HepG2 (cell line): ENCODE measurements around the gene CYBC1. TPM values are rescaled to one million over a fixed set of nuclear protein-coding genes. Genes with fewer than 3 reads are reported as not detected.
A peak's percentile ranks its signal among the peaks of the same experiment; 100 is the strongest.

Experiments
- ATAC-seq: fragments of 200-7000 bp; cut with Tn5 transposase; 3 replicates; pipeline ENCODE4 v1.9.1; 2020; ENCODE audit warnings: mild to moderate bottlenecking, moderate library complexity
- BruUV-seq: library from RNA; stranded (reverse); fragments of 400-500 nt; replicated peaks from 2 replicates; lab custom pipeline; 2021; lab: Mats Ljungman, UMichigan
- CTCF ChIA-PET: fragments of 300-600 bp; formaldehyde crosslinking; extraction: SDS; loops from one replicate; lab custom pipeline; 2021; ENCODE audit warnings: low total read pairs, inconsistent platforms, low intra/inter-chr PET ratio; lab: Yijun Ruan, JAX
- POLR2A ChIA-PET: fragments of 350-600 bp; sonication (Branson Sonifier 250); formaldehyde crosslinking; loops from one replicate; lab custom pipeline; 2020; ENCODE audit warnings: antibody characterized with exemption, inconsistent platforms; lab: Yijun Ruan, JAX
- DNase-seq: peaks from one replicate; pipeline ENCODE4 v3.0.0-alpha.2; 2015; ENCODE audit warnings: low spot score
- FAIRE-seq: peaks from 3 replicates; lab custom pipeline; 2011; peaks lifted over from hg19 to GRCh38; lab: Jason Lieb, UNC
- H2AFZ ChIP-seq: one replicate; pipeline ENCODE4 v1.6.1; 2011; ENCODE audit warnings: low read length, inconsistent platforms
- H3K27ac ChIP-seq: fragments of 300-600 bp; 3 replicates; pipeline ENCODE4 v1.8.0; 2011; ENCODE audit warnings: mixed run types, mild to moderate bottlenecking, mixed read lengths, low read length, inconsistent platforms; ENCODE audit not compliant: insufficient read depth; ENCODE audit errors: extremely low read length
- H3K27me3 ChIP-seq, 2 experiments: fragments of 200-600 bp in 1 of 2; 2 replicates in 1 of 2; 3 replicates in 1 of 2; pipeline versions ENCODE4 v1.6.0 to v1.8.0; 2011; ENCODE audit warnings: low read length in 2 of 2, mild to moderate bottlenecking in 2 of 2, moderate library complexity in 2 of 2, inconsistent platforms in 1 of 2; ENCODE audit not compliant: insufficient read depth in 2 of 2, control insufficient read depth in 1 of 2
- H3K36me3 ChIP-seq, 2 experiments: fragments of 200-600 bp in 1 of 2; replicated peaks in 1 of 2; 2 replicates in 1 of 2; 3 replicates in 1 of 2; pipeline versions ENCODE4 v1.5.1 to v1.8.0; 2011; ENCODE audit warnings: low read length in 2 of 2, inconsistent platforms in 1 of 2; ENCODE audit not compliant: insufficient read depth in 2 of 2, control insufficient read depth in 1 of 2
- H3K4me1 ChIP-seq: 2 replicates; pipeline ENCODE4 v1.5.1; 2012; ENCODE audit warnings: low read length, inconsistent platforms; ENCODE audit not compliant: insufficient read depth
- H3K4me2 ChIP-seq: 2 replicates; pipeline ENCODE4 v1.6.0; 2011; ENCODE audit warnings: low read depth, low read length, inconsistent platforms
- H3K4me3 ChIP-seq, 3 experiments: fragments of 200-600 bp in 1 of 3; sonication (generic), shearing (Covaris generic) in 1 of 3; replicated peaks in 1 of 3; 2 replicates each; pipeline ENCODE4 v1.5.1; 2011 to 2016; ENCODE audit warnings: low read length in 3 of 3, inconsistent platforms in 2 of 3, low read depth in 2 of 3, mild to moderate bottlenecking in 2 of 3, control low read depth in 1 of 3, mixed read lengths in 1 of 3; ENCODE audit not compliant: insufficient read depth in 1 of 3
- H3K79me2 ChIP-seq: one replicate; pipeline ENCODE4 v1.6.1; 2011; ENCODE audit warnings: low read length, inconsistent platforms; ENCODE audit not compliant: insufficient read depth
- H3K9ac ChIP-seq: 2 replicates; pipeline ENCODE4 v1.6.0; 2011; ENCODE audit warnings: mild to moderate bottlenecking, low read depth, low read length, inconsistent platforms; ENCODE audit not compliant: insufficient read depth
- H3K9me3 ChIP-seq: 2 replicates; pipeline ENCODE4 v1.5.1; 2012; ENCODE audit warnings: mild to moderate bottlenecking, low read length
- H4K20me1 ChIP-seq: 2 replicates; pipeline ENCODE4 v1.6.0; 2011; ENCODE audit warnings: inconsistent platforms, mild to moderate bottlenecking, low read length, moderate library complexity; ENCODE audit not compliant: insufficient read depth
- AGO2 ChIP-seq: fragments of 200-400 bp; formaldehyde crosslinking; optimal IDR thresholded peaks from 2 replicates; pipeline ENCODE3; 2017; ENCODE audit warnings: mild to moderate bottlenecking, low read depth, low read length, moderate library complexity
- MAFK ChIP-seq, 2 experiments: IDR thresholded peaks in 1 of 2; conservative IDR thresholded peaks in 1 of 2; 2 replicates each; pipeline ENCODE4 v1.6.1; 2011; ENCODE audit warnings: improper control_type of control experiment in 2 of 2, low read length in 2 of 2
- NR2F1 ChIP-seq, 2 experiments: fragments of 450-650 bp in 1 of 2; formaldehyde crosslinking in 1 of 2; IDR thresholded peaks; 2 replicates each; pipeline versions ENCODE4 v1.5.0 to v1.6.1; 2016 to 2020; ENCODE audit warnings: mild to moderate bottlenecking in 1 of 2, missing compliant biosample characterization in 1 of 2, missing genetic modification reagents in 1 of 2, moderate library complexity in 1 of 2
- PLRG1 ChIP-seq: fragments of 450-650 bp; conservative IDR thresholded peaks from 2 replicates; pipeline ENCODE4 v1.6.1; 2016
- RBM39 ChIP-seq: fragments of 200-400 bp; formaldehyde crosslinking; IDR thresholded peaks from one replicate; pipeline ENCODE4 v1.6.1; 2018; ENCODE audit warnings: antibody characterized with exemption, mild to moderate bottlenecking, low read depth, low read length; ENCODE audit not compliant: poor library complexity, severe bottlenecking
- RFXANK ChIP-seq: IDR thresholded peaks from 2 replicates; pipeline ENCODE4 v1.6.1; 2016
- ZMAT3 ChIP-seq: sonication (generic); formaldehyde crosslinking; conservative IDR thresholded peaks from 2 replicates; pipeline ENCODE4 v1.7.0; 2021; ENCODE audit warnings: missing genetic modification reagents
- ZNF674 ChIP-seq: sonication (generic); formaldehyde crosslinking; IDR thresholded peaks from 2 replicates; pipeline ENCODE4 v1.5.0; 2020; ENCODE audit warnings: low read depth, mild to moderate bottlenecking, missing genetic modification reagents
- WGBS: methylation state at CpG from one replicate; pipeline ENCODE4 v1.1.6; 2017; ENCODE audit warnings: low lambda C conversion rate; 5-methylcytosine and 5-hydroxymethylcytosine counted together
- in situ Hi-C: cut with HindIII; loops from 2 replicates; pipeline ENCODE4 v1.10.0; 2017; ENCODE audit warnings: low pct_unique_long_range_greater_than_20kb; ENCODE audit not compliant: extremely low pct_ligation_motif_present
- intact Hi-C: fragments of 100-400 bp; cut with micrococcal nuclease; formaldehyde crosslinking; loops from one replicate; pipeline ENCODE4 v1.10.0; 2022; ENCODE audit not compliant: unreplicated experiment
- polyA plus RNA-seq, 8 experiments: library from polyadenylated mRNA; depleted of rRNA in 3 of 8; stranded (reverse) in 7 of 8; unstranded in 1 of 8; fragments of >200 nt; fragmentation: Illumina TruSeq in 4 of 8; extraction: Trizol in 4 of 8; gene quantifications; 2 replicates each; pipeline versions ENCODE4 v1.2.1 to v1.2.3, GENCODE V29; 2011 to 2016; ENCODE audit warnings: low read depth in 4 of 8, missing spikeins in 1 of 8, mixed read lengths in 1 of 8; ENCODE audit not compliant: insufficient read depth in 1 of 8
- total RNA-seq, 5 experiments: library from RNA; depleted of rRNA; stranded (reverse); fragments of >200 nt; fragmentation: Illumina TruSeq; extraction: Trizol; gene quantifications; 2 replicates each; pipeline ENCODE4 v1.2.3, GENCODE V29; 2016; ENCODE audit warnings: low read depth in 1 of 5
- TF ChIP-seq, protein P1 (sequence below): sonication (generic); formaldehyde crosslinking; IDR thresholded peaks from 2 replicates; pipeline ENCODE4 v1.5.0; 2020; ENCODE audit warnings: mild to moderate bottlenecking, missing genetic modification reagents, borderline replicate concordance
- TF ChIP-seq, protein P2 (sequence below): IDR thresholded peaks from 2 replicates; pipeline ENCODE4 v1.6.1; 2016; ENCODE audit warnings: missing biosample characterization, missing genetic modification reagents, low read depth

CYBC1 gene
- total and polyA plus RNA-seq, 2 of the 13 experiments (the other 11 are each of a cell fraction or from before 2014, with no cell fraction given) = 43.4 to 44.1 TPM

DNA sequence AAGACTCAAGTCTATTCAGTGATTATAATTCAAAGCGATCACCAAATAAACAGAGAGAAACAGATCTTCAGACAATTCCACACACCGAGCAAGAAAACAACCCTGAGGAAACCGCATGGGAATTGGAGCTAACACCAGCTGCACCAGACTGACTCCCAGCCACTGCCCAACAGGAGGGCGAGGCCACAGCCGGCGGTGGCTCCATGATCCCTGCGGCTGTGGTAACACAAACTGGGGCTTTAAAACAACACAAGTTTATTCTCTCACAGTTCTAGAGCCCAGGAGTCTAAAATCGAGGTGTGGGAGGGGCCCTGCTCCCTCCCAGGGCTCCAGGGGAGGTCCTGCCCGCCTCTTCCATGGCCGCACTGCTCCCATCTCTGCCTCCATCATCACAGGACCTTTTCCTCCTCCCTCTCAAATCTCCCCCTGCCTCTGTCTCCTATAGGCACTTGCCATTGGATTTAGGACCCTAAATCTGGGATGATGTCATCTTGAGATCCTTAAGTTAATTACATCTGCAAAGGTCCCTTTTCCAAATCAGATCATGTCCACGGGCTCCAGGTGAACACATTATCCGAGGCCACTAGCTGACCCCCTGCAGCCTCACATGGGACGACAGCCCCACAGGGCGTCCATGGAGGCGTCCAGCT is 42.1 kb downstream of the CYBC1 start (continued):
- TF ChIP-seq ZNF674 (CRISPR knock-in tag) = no peak
- TF ChIP-seq, protein P1, sequence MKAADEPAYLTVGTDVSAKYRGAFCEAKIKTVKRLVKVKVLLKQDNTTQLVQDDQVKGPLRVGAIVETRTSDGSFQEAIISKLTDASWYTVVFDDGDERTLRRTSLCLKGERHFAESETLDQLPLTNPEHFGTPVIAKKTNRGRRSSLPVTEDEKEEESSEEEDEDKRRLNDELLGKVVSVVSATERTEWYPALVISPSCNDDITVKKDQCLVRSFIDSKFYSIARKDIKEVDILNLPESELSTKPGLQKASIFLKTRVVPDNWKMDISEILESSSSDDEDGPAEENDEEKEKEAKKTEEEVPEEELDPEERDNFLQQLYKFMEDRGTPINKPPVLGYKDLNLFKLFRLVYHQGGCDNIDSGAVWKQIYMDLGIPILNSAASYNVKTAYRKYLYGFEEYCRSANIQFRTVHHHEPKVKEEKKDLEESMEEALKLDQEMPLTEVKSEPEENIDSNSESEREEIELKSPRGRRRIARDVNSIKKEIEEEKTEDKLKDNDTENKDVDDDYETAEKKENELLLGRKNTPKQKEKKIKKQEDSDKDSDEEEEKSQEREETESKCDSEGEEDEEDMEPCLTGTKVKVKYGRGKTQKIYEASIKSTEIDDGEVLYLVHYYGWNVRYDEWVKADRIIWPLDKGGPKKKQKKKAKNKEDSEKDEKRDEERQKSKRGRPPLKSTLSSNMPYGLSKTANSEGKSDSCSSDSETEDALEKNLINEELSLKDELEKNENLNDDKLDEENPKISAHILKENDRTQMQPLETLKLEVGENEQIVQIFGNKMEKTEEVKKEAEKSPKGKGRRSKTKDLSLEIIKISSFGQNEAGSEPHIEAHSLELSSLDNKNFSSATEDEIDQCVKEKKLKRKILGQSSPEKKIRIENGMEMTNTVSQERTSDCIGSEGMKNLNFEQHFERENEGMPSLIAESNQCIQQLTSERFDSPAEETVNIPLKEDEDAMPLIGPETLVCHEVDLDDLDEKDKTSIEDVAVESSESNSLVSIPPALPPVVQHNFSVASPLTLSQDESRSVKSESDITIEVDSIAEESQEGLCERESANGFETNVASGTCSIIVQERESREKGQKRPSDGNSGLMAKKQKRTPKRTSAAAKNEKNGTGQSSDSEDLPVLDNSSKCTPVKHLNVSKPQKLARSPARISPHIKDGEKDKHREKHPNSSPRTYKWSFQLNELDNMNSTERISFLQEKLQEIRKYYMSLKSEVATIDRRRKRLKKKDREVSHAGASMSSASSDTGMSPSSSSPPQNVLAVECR = 0 out of 2 replicates have a peak, but pooled peaks have one; percentile 27
- no peak for TF ChIP-seq NR2F1 (CRISPR knock-in tag; IDR thresholded peaks at IDR 0.05)
- no peak for TF ChIP-seq RBM39
- no peak for TF ChIP-seq ZMAT3 (CRISPR knock-in tag)

DNA sequence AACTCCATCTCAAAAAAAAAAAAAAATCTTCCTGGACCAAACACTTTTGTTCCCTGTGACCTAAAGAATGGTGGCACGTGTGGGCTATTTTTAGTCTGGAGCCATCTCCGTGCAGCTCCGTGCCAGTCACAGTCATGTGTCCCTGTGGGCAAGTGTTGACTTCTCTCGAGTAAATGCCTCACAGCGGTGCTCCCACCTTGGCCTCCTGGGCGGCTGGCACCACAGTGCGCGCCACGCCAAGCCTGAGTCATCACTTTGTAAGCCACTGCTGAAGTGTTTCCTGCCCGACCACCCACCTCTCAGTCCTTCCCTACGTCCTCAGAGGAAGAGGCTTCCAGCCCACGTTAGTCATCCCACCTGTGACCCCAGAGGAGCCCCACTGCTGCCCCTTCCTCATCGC is 43.3 kb downstream of the CYBC1 start:
- no peak overlapping the region for H3K4me2 ChIP-seq
- H3K4me3 ChIP-seq = no peak overlapping the region
- H3K27me3 ChIP-seq = no peaks in the 10 kb centered on the region
- DNase-seq = no peak
- peaks cover 9 to 17% of the 10 kb centered on the region in 2 experiments; a peak in 4 of 5 replicates for H3K36me3 ChIP-seq
- BruUV-seq = no TSS peak
- no peaks in the 10 kb centered on the region for H4K20me1 ChIP-seq
- no peak for TF ChIP-seq PLRG1
- no peak for TF ChIP-seq RFXANK
- TF ChIP-seq AGO2 = peak; percentile 25
- TF ChIP-seq MAFK (conservative IDR thresholded peaks at IDR 0.05 in 1 of 2, IDR thresholded peaks at IDR 0.05 in 1 of 2; ENCODE audit: low read length in 2 of 2) = peak; percentile 26 to 36; a peak in 2 of 4 replicates
- TF ChIP-seq, protein P2, sequence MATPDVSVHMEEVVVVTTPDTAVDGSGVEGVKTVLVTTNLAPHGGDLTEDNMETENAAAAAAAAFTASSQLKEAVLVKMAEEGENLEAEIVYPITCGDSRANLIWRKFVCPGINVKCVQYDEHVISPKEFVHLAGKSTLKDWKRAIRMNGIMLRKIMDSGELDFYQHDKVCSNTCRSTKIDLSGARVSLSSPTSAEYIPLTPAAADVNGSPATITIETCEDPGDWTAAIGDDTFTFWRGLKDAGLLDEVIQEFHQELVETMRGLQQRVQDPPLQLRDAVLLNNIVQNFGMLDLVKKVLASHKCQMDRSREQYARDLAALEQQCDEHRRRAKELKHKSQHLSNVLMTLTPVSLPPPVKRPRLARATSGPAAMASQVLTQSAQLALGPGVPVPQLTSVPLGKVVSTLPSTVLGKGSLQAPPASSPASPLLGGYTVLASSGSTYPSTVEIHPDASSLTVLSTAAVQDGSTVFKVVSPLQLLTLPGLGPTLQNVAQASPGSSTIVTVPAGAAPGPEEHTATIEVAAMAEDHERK (CRISPR knock-in tag) = no peak
- no peaks in the 10 kb centered on the region for H3K9me3 ChIP-seq
- ATAC-seq = no peak
- no peak overlapping the region for H2AFZ ChIP-seq
- no peak overlapping the region for H3K9ac ChIP-seq
- H3K4me1 ChIP-seq = peaks cover 23% of the 10 kb centered on the region
- H3K79me2 ChIP-seq = no peaks in the 10 kb centered on the region
- intact Hi-C loops = no loop called here
- WGBS = 95% methylated on average over 13 of the region's 13 CpGs
- no peak overlapping the region for H3K27ac ChIP-seq
- CTCF ChIA-PET = no interaction called here
- in situ Hi-C loops = no loop called here
- POLR2A ChIA-PET = no interaction called here
- FAIRE-seq = no peak
